HepG2 (cell line): Measurements from ENCODE around the gene NUP107. TPM values are rescaled to one million over a fixed set of nuclear protein-coding genes. Genes with fewer than 3 reads are reported as not detected.

Source experiments
- CBX5 ChIP-seq: sonication (generic); formaldehyde crosslinking; IDR thresholded peaks from 2 replicates; pipeline ENCODE4 v1.4.0; 2020; ENCODE audit warnings: missing genetic modification reagents, borderline replicate concordance
- DBP ChIP-seq: sonication (generic); formaldehyde crosslinking; IDR thresholded peaks from 2 replicates; pipeline ENCODE4 v1.4.0; 2020; ENCODE audit warnings: missing genetic modification reagents; ENCODE audit errors: not compliant biosample characterization
- DNMT1 ChIP-seq: sonication (generic); formaldehyde crosslinking; IDR thresholded peaks from 2 replicates; pipeline ENCODE4 v1.5.1; 2020; ENCODE audit warnings: mild to moderate bottlenecking, missing genetic modification reagents
- LRRFIP1 ChIP-seq: sonication (generic); formaldehyde crosslinking; conservative IDR thresholded peaks from 2 replicates; pipeline ENCODE4 v1.4.0; 2020; ENCODE audit warnings: missing genetic modification reagents
- MAF1 ChIP-seq: sonication (generic); formaldehyde crosslinking; IDR thresholded peaks from 2 replicates; pipeline ENCODE4 v1.5.0; 2020; ENCODE audit warnings: missing genetic modification reagents, borderline replicate concordance
- MED13 ChIP-seq: sonication (generic); formaldehyde crosslinking; IDR thresholded peaks from 2 replicates; pipeline ENCODE4 v1.5.0; 2020; ENCODE audit warnings: missing genetic modification reagents
- MEIS2 ChIP-seq: sonication (generic); formaldehyde crosslinking; IDR thresholded peaks from 2 replicates; pipeline ENCODE4 v1.9.0; 2021; ENCODE audit warnings: mild to moderate bottlenecking, missing genetic modification reagents
- PHB2 ChIP-seq: fragments of 450-650 bp; IDR thresholded peaks from 2 replicates; pipeline ENCODE4 v1.6.1; 2018; ENCODE audit not compliant: partially characterized antibody
- PRDM15 ChIP-seq: sonication (generic); formaldehyde crosslinking; IDR thresholded peaks from 2 replicates; pipeline ENCODE4 v1.4.0; 2020; ENCODE audit warnings: missing genetic modification reagents
- TFE3 ChIP-seq: IDR thresholded peaks from 2 replicates; pipeline ENCODE4 v1.6.1; 2016
- ZBTB26 ChIP-seq: IDR thresholded peaks from 2 replicates; pipeline ENCODE4 v1.6.1; 2016; ENCODE audit warnings: missing compliant biosample characterization, missing genetic modification reagents, borderline replicate concordance
- ZBTB7B ChIP-seq: sonication (generic); formaldehyde crosslinking; IDR thresholded peaks from 2 replicates; pipeline ENCODE4 v1.4.0; 2020; ENCODE audit warnings: missing genetic modification reagents
- ZNF343 ChIP-seq: sonication (generic); formaldehyde crosslinking; IDR thresholded peaks from 2 replicates; pipeline ENCODE4 v1.4.0; 2020; ENCODE audit warnings: mild to moderate bottlenecking, missing genetic modification reagents
- ZNF564 ChIP-seq: sonication (generic); formaldehyde crosslinking; IDR thresholded peaks from 2 replicates; pipeline ENCODE4 v1.8.1; 2023; ENCODE audit warnings: mild to moderate bottlenecking, missing genetic modification reagents
- ZNF83 ChIP-seq: sonication (generic); formaldehyde crosslinking; IDR thresholded peaks from 2 replicates; pipeline ENCODE4 v1.4.0; 2020; ENCODE audit warnings: missing genetic modification reagents, mild to moderate bottlenecking, borderline replicate concordance
- ZNF839 ChIP-seq: sonication (generic); formaldehyde crosslinking; IDR thresholded peaks from 2 replicates; pipeline ENCODE4 v1.4.0; 2020; ENCODE audit warnings: missing genetic modification reagents, mild to moderate bottlenecking, borderline replicate concordance
- ZNF878 ChIP-seq: sonication (generic); formaldehyde crosslinking; IDR thresholded peaks from 2 replicates; pipeline ENCODE4 v1.8.1; 2023; ENCODE audit warnings: mild to moderate bottlenecking, missing genetic modification reagents, moderate library complexity
- polyA plus RNA-seq, 8 experiments: library from polyadenylated mRNA; depleted of rRNA in 3 of 8; stranded (reverse) in 7 of 8; unstranded in 1 of 8; fragments of >200 nt; fragmentation: Illumina TruSeq in 4 of 8; extraction: Trizol in 4 of 8; gene quantifications; 2 replicates each; pipeline versions ENCODE4 v1.2.1 to v1.2.3, GENCODE V29; 2011 to 2016; ENCODE audit warnings: low read depth in 4 of 8, missing spikeins in 1 of 8, mixed read lengths in 1 of 8; ENCODE audit not compliant: insufficient read depth in 1 of 8
- total RNA-seq, 5 experiments: library from RNA; depleted of rRNA; stranded (reverse); fragments of >200 nt; fragmentation: Illumina TruSeq; extraction: Trizol; gene quantifications; 2 replicates each; pipeline ENCODE4 v1.2.3, GENCODE V29; 2016; ENCODE audit warnings: low read depth in 1 of 5

The NUP107 gene
- total and polyA plus RNA-seq, 2 of the 13 experiments (the other 11 are each of a cell fraction or from before 2014, with no cell fraction given), result 54.7 to 100 TPM

- no peak for TF ChIP-seq DBP (CRISPR knock-in tag)
- peak; percentile 76; the same call in 1 of the 2 replicates for TF ChIP-seq ZBTB7B (CRISPR knock-in tag)
- 0 out of 2 replicates have a peak, but pooled peaks have one; percentile 78 for TF ChIP-seq ZNF839
- peak; percentile 33; the same call in 1 of the 2 replicates for TF ChIP-seq PRDM15 (CRISPR knock-in tag)
- peak; percentile 80; the same call in 1 of the 2 replicates for TF ChIP-seq MEIS2 (CRISPR knock-in tag)
- peak; percentile 60; the same call in 1 of the 2 replicates for TF ChIP-seq TFE3 (CRISPR knock-in tag)
- TF ChIP-seq CBX5 (CRISPR knock-in tag), result peak; percentile 98
- TF ChIP-seq ZNF564, result no peak
- TF ChIP-seq DNMT1 (CRISPR knock-in tag), result 0 out of 2 replicates have a peak, but pooled peaks have one; percentile 45
- TF ChIP-seq PHB2, result no peak
- TF ChIP-seq ZNF878, result 0 out of 2 replicates have a peak, but pooled peaks have one; percentile 38
- 0 out of 2 replicates have a peak, but pooled peaks have one; percentile 43 for TF ChIP-seq MED13 (CRISPR knock-in tag)
- TF ChIP-seq LRRFIP1 (CRISPR knock-in tag), result 0 out of 2 replicates have a peak, but pooled peaks have one; percentile 62
- TF ChIP-seq ZNF83, result no peak; the same call in 1 of the 2 replicates
- TF ChIP-seq MAF1 (CRISPR knock-in tag), result 0 out of 2 replicates have a peak, but pooled peaks have one; percentile 86
- no peak for TF ChIP-seq ZNF343 (CRISPR knock-in tag)
- peak; percentile 29; the same call in 1 of the 2 replicates for TF ChIP-seq ZBTB26 (CRISPR knock-in tag)
Measured at GRCh38 chr12:68686595-68687521, at the start of gene NUP107 (continued).
